ENCODE data around the gene ABRACL.
"Not testable (repeated sequence)": the region's sequence is repeated elsewhere in the genome, so short reads cannot be mapped to it uniquely, and the experiment has no call there.

Gene ABRACL

DNA sequence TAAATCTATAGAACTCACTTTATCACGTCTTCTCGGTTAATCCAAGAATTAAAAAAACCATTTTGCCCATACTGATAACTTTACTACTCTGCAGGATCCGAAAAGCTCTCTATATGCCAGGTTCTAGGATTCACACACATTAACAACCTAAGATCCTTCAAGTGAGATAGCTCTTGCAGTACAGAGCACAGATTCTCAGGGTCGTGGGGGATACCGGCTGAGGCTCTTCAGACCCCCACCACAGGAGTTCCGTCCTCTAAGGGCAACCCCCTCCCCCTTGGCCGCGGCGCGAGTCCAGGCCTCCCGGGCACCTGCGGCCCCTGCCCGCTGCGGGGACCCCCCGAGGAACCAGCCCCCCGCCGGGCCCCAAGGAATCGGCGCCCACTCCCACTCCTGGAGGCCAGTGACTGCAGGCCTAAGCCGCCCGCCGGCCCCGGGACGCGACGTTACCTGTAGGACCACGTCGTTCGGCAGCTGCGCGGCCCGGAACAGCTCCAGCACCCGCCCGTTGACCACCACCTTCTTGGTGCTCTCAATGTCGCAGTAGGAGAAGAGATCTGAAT lies 41.4 kb upstream of the ABRACL start:
- H3K36me3 Mint-ChIP-seq (ENCODE audit: low read depth): no peaks in the 10 kb centered on the region
- no peak overlapping the region for H3K27ac Mint-ChIP-seq
- TF ChIP-seq, protein P1, sequence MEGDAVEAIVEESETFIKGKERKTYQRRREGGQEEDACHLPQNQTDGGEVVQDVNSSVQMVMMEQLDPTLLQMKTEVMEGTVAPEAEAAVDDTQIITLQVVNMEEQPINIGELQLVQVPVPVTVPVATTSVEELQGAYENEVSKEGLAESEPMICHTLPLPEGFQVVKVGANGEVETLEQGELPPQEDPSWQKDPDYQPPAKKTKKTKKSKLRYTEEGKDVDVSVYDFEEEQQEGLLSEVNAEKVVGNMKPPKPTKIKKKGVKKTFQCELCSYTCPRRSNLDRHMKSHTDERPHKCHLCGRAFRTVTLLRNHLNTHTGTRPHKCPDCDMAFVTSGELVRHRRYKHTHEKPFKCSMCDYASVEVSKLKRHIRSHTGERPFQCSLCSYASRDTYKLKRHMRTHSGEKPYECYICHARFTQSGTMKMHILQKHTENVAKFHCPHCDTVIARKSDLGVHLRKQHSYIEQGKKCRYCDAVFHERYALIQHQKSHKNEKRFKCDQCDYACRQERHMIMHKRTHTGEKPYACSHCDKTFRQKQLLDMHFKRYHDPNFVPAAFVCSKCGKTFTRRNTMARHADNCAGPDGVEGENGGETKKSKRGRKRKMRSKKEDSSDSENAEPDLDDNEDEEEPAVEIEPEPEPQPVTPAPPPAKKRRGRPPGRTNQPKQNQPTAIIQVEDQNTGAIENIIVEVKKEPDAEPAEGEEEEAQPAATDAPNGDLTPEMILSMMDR (IDR thresholded peaks at IDR 0.05): no peak
- H3K9me3 Mint-ChIP-seq: no peaks in the 10 kb centered on the region
- H3K27me3 Mint-ChIP-seq (ENCODE audit: low read depth, poor library complexity): peaks cover 4% of the 10 kb centered on the region
- peaks cover 17% of the 10 kb centered on the region for H3K4me1 Mint-ChIP-seq
- DNase-seq: peak; percentile 54
- peak overlapping the region; percentile 90 for H3K4me3 Mint-ChIP-seq

DNA sequence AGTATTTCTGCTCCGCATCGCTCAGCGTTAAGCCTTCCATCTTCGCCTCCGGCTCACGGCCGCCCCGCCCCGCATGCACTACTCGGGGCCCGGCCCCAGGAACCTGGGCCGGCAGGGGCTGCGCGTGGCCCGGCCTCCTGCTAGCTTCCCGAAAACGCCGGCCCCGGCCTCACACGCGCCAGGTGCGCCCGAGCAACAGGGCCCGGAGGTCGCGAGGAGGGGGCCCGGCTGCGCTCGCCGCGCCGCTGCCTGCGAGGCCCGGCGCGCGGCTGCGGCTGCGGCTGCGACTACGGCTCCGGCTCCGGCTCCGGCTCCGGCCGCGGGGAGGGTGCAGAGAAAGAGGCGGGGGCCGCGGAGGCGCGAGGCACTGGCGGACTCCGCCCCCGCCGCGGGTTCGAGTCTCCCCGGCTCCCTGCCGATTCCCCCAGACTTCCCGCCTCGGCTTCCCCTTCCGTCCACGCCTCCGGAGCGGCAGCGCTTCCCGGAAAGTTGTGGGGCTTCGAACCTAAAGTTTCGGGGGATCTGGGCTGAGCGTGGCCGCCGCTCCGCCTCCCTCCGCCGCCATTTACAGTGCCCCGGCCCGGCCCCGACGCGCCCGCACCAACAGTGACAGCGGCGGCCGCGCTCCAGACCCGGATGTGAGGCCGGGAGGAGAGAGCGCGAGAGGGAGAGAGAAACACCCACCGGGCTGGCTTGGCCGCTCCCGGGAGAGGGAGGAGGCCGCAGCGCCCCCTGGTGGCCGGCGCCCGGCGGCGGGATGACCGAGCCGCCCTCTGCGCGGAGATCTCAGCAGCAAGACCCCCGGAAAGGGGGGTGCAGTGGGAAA lies 40.7 kb upstream of the ABRACL start, which contains the start of gene REPS1:
TSS of gene REPS1 (minus strand) at position 611 of the 826 bp plus-strand sequence. CDS start at position 40, 571 bp downstream.
- DNase-seq: peak; percentile 98

GRCh38 chr6:138988469-138988834 lies 40.1 kb upstream of the ABRACL start:
- Mint-ChIP-seq H3K36me3 (ENCODE audit: low read depth) (no peaks in the 10 kb centered on the region), H3K4me3 (peak overlapping the region; percentile 88), H3K9me3 (no peaks in the 10 kb centered on the region), H3K27me3 (ENCODE audit: low read depth, poor library complexity) (peaks cover 4% of the 10 kb centered on the region), H3K4me1 (peaks cover 24% of the 10 kb centered on the region), H3K27ac (no peak overlapping the region)
- TF ChIP-seq, protein P1 (IDR thresholded peaks at IDR 0.05): peak; percentile 27
- DNase-seq: no peak

More for the DNA sequence above, 40.7 kb upstream of the ABRACL start, which contains the start of gene REPS1:
- TF ChIP-seq, protein P1 (IDR thresholded peaks at IDR 0.05): peak; percentile 99
- Mint-ChIP-seq H3K27me3 (ENCODE audit: low read depth, poor library complexity) (peaks cover 4% of the 10 kb centered on the region), H3K36me3 (ENCODE audit: low read depth) (no peaks in the 10 kb centered on the region), H3K27ac (peak within 1 kb of the TSS; percentile 89), H3K4me3 (peak within 1 kb of the TSS; percentile 90), H3K4me1 (peaks cover 18% of the 10 kb centered on the region), H3K9me3 (no peaks in the 10 kb centered on the region)

GRCh38 chr6:138989098-138989983 lies 39.2 kb upstream of the ABRACL start:
- TF ChIP-seq, protein P1 (IDR thresholded peaks at IDR 0.05): no peak
- H3K9me3 Mint-ChIP-seq: no peaks in the 10 kb centered on the region
- H3K27ac Mint-ChIP-seq: no peak overlapping the region
- no peak overlapping the region for H3K4me3 Mint-ChIP-seq
- H3K36me3 Mint-ChIP-seq (ENCODE audit: low read depth): no peaks in the 10 kb centered on the region
- peaks cover 25% of the 10 kb centered on the region for H3K4me1 Mint-ChIP-seq
- DNase-seq: no peak
- H3K27me3 Mint-ChIP-seq (ENCODE audit: low read depth, poor library complexity): peaks cover 4% of the 10 kb centered on the region

- H3K27ac Mint-ChIP-seq: no peak overlapping the region
- no peaks in the 10 kb centered on the region for H3K9me3 Mint-ChIP-seq
- TF ChIP-seq, protein P1 (IDR thresholded peaks at IDR 0.05): no peak
- no peak overlapping the region for H3K4me3 Mint-ChIP-seq
- peaks cover 25% of the 10 kb centered on the region for H3K4me1 Mint-ChIP-seq
- H3K36me3 Mint-ChIP-seq (ENCODE audit: low read depth): no peaks in the 10 kb centered on the region
- DNase-seq: no peak
- peaks cover 8% of the 10 kb centered on the region for H3K27me3 Mint-ChIP-seq (ENCODE audit: low read depth, poor library complexity)
Observed at GRCh38 chr6:138991206-138991605, 37.3 kb upstream of the ABRACL start.

- peaks cover 25% of the 10 kb centered on the region for H3K4me1 Mint-ChIP-seq
- H3K9me3 Mint-ChIP-seq; DNase-seq; H3K27ac Mint-ChIP-seq; H3K4me3 Mint-ChIP-seq; H3K36me3 Mint-ChIP-seq (ENCODE audit: low read depth): not testable (repeated sequence)
- peaks cover 11% of the 10 kb centered on the region for H3K27me3 Mint-ChIP-seq (ENCODE audit: low read depth, poor library complexity)
Observed at GRCh38 chr6:138992965-138993364, 35.6 kb upstream of the ABRACL start.

GRCh38 chr6:138993410-138993809 lies 35.1 kb upstream of the ABRACL start:
- not testable (repeated sequence) for H3K9me3 Mint-ChIP-seq; H3K27ac Mint-ChIP-seq; DNase-seq; H3K4me3 Mint-ChIP-seq; H3K36me3 Mint-ChIP-seq (ENCODE audit: low read depth)
- Mint-ChIP-seq H3K27me3 (ENCODE audit: low read depth, poor library complexity) (peaks cover 14% of the 10 kb centered on the region), H3K4me1 (peaks cover 24% of the 10 kb centered on the region)
